Psoas muscle (tissue), 8 donors: ENCODE data around the gene DAB1. TPM values are rescaled to one million over a fixed set of nuclear protein-coding genes. Genes with fewer than 3 reads are reported as not detected.

Experiments used
- ATAC-seq, 4 donors: fragments of 200-7000 bp; cut with Tn5 transposase; one replicate each; pipeline ENCODE4 v1.9.1; 2020; ENCODE audit warnings: moderate library complexity in 3 of 4, mild to moderate bottlenecking in 2 of 4
- DNase-seq, 2 donors: peaks; one replicate each; pipeline ENCODE4 v3.0.0-alpha.2; 2020
- H3K27ac ChIP-seq: fragments of 200-600 bp; one replicate; pipeline ENCODE4 v1.8.0; 2022
- H3K27me3 ChIP-seq, 3 donors: fragments of 200-600 bp in 1 of 3; one replicate each; pipeline versions ENCODE4 v1.6.1 to v1.8.0; 2013 to 2022; ENCODE audit warnings: low read length in 2 of 3, mild to moderate bottlenecking in 2 of 3, moderate library complexity in 1 of 3; ENCODE audit not compliant: insufficient read depth in 3 of 3
- H3K36me3 ChIP-seq, 2 donors: fragments of 200-600 bp in 1 of 2; one replicate each; pipeline versions ENCODE4 v1.6.1 to v1.8.0; 2013 to 2022; ENCODE audit warnings: low read depth in 1 of 2, mild to moderate bottlenecking in 1 of 2, moderate library complexity in 1 of 2; ENCODE audit not compliant: insufficient read depth in 1 of 2
- H3K4me1 ChIP-seq: fragments of 200-600 bp; one replicate; pipeline ENCODE4 v1.8.0; 2022
- H3K4me3 ChIP-seq: fragments of 200-600 bp; one replicate; pipeline ENCODE4 v1.8.0; 2022; ENCODE audit warnings: mild to moderate bottlenecking
- H3K9me3 ChIP-seq: fragments of 200-600 bp; one replicate; pipeline ENCODE4 v1.8.0; 2022
- CTCF ChIP-seq: fragments of 200-600 bp; IDR thresholded peaks from one replicate; pipeline ENCODE4 v1.8.0; 2022; ENCODE audit warnings: antibody characterized with exemption
- WGBS, 3 donors: extraction: QIAGEN DNeasy Blood & Tissue Kit; methylation state at CpG; one replicate each; pipeline versions ENCODE4 v1.1.6 to v1.1.7; 2013; 5-methylcytosine and 5-hydroxymethylcytosine counted together
- intact Hi-C, 2 donors: fragments of 100-400 bp; cut with DNase I; formaldehyde crosslinking; loops; one replicate each; pipeline versions ENCODE4 v1.11.0 to v1.14.2; 2022
- polyA plus RNA-seq, 3 donors: library from polyadenylated mRNA; stranded (reverse); fragments of 200-250 nt; gene quantifications; one replicate each; pipeline ENCODE4 v1.2.3, GENCODE V29; 2013
- total RNA-seq, 4 donors: library from RNA; stranded (reverse); fragmentation: NEBNext Ultra II Directional in 2 of 4; extraction: Animal tissue kit (Norgen Biotek cat#: 25700) in 2 of 4; gene quantifications; one replicate each; pipeline versions ENCODE4 v1.2.1 to v1.2.4, GENCODE V29; 2021 to 2023
- donor health status: healthy with polysubstance abuse.
- donor health status: DM: no; HTN: no; CAD: no; lungs with moderate emphysema.
- donor health status: Bipolar disorder and iron deficiency.
- donor health status: healthy.
- donor health status: DM: yes; HTN: yes; CAD: no.
- donor health status: DM: no; HTN: no; CAD: no.
- donor health status: DM: no; HTN: no; CAD: no.
- donor health status: DM: yes; HTN: yes; CAD: no.

The DAB1 gene
- total and polyA plus RNA-seq, 7 donors: 0.04 to 0.28 (median 0.09) TPM; not detected in 1

GRCh38 chr1:57127976-57128375 lies 295.9 kb downstream of the DAB1 start:
- Histone ChIP-seq H3K27me3 (no peaks in the 10 kb centered on the region), H3K4me3 (no peak overlapping the region), H3K4me1 (no peaks in the 10 kb centered on the region), H3K36me3 (no peaks in the 10 kb centered on the region), H3K9me3 (no peaks in the 10 kb centered on the region), H3K27ac (no peak overlapping the region)
- DNase-seq (no peak), ATAC-seq (no peak)
- 94 to 96% (median 94%) methylated on average over 6 of the region's 6 CpGs for WGBS, 3 donors
- intact Hi-C loops: no loop called here
- TF ChIP-seq CTCF: no peak

DNA sequence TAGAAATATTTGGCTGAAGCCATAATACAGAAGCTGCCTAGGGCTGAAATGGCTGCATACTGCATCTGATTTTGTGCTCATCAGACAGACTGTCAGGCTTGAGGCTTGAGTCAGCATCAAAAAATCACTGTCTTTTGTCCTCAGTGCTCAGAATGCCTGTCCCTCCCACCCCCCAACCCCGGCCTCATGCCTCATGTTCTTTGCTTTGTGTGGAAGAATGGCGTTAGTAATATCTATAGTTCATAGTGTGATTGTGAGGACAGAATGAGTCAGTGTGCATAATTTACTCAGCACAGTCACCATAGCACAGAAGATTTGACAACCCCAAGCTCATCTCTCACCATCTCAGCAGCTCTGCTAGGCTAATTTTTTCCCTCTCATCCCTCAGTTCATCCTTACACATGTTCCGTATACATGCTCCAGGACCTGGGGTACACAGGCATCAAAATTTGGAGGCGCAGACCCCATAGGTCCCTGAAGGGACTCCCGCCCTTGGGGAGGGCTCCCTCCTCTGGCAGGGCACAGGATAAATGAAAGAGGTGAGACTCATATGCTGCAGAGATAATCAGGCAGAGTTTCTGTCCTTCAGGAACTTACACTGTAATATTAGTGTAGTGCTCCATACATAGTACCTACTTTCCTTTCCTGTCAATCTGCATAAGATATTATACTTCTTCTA lies 299.0 kb downstream of the DAB1 start:
- intact Hi-C loops: no loop called here
- ATAC-seq (no peak), DNase-seq (no peak)
- Histone ChIP-seq H3K4me1 (no peaks in the 10 kb centered on the region), H3K27ac (no peak overlapping the region), H3K27me3 (no peaks in the 10 kb centered on the region), H3K36me3 (no peaks in the 10 kb centered on the region), H3K4me3 (no peak overlapping the region), H3K9me3 (no peaks in the 10 kb centered on the region)
- WGBS, 3 donors: 86 to 91% (median 88%) methylated on average over 5 of the region's 5 CpGs
- TF ChIP-seq CTCF: peak; percentile 15

DNA sequence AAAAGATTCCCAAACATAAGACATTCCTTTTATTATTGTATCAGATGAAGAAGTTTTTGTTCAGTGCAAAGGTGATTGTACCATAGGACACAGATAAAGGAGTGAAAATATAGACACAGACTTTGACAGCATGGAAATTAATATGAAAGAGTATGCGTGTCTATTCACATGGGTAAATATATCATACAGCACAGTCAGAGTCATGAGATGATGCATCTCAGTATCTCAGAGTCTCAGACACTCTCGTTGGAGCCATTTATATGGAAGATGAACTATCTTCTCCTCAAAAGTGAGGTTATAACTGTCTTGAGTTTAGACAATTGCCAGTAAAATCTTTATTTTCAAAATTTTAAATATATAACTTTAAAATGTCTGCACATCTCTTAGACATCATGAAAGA lies 299.7 kb downstream of the DAB1 start:
- TF ChIP-seq CTCF: no peak

DNA sequence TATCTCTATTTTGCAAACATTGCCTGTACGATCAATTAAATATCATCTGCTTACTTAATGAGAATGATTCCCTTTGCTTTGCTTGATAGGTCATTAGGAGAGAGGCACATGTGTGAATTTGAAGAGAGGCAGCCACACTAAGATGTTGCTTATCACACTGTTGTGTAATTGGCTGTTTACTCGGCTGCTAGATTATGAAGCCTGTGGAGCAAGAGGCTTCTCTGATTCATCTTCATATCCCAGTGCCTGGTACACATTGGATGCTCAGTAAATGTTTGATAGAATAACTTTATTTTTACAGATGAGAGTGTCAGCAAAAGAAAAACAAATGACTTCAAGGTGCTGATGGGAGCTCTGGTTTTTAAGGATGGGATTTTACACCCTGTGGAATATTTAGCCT lies 301.8 kb downstream of the DAB1 start:
- Histone ChIP-seq H3K27me3 (no peaks in the 10 kb centered on the region), H3K27ac (no peak overlapping the region), H3K4me1 (no peaks in the 10 kb centered on the region), H3K9me3 (no peaks in the 10 kb centered on the region), H3K4me3 (no peak overlapping the region), H3K36me3 (no peaks in the 10 kb centered on the region)
- no peak for DNase-seq
- TF ChIP-seq CTCF: no peak
- intact Hi-C loops: no loop called here
- ATAC-seq: no peak
- WGBS, 3 donors: 82 to 87% (median 86%) methylated on average over 2 of the region's 2 CpGs

More for the DNA sequence above, 299.7 kb downstream of the DAB1 start:
- Histone ChIP-seq H3K27ac (no peak overlapping the region), H3K36me3 (no peaks in the 10 kb centered on the region), H3K27me3 (no peaks in the 10 kb centered on the region), H3K4me1 (no peaks in the 10 kb centered on the region), H3K9me3 (no peaks in the 10 kb centered on the region), H3K4me3 (no peak overlapping the region)
- intact Hi-C loops: no loop called here
- DNase-seq (no peak), ATAC-seq (no peak)
- 81 to 84% (median 81%) methylated on average over 2 of the region's 2 CpGs for WGBS, 3 donors
